GM18517 (cell line): ENCODE results near the gene CIBAR2.

Source experiments
- ATAC-seq: cut with Tn5 transposase; IDR thresholded peaks from one replicate; pipeline ENCODE4 v1.9.1; 2021; ENCODE audit warnings: mild to moderate bottlenecking, moderate library complexity; ENCODE audit not compliant: unreplicated experiment

Gene CIBAR2

GRCh38 chr16:85083051-85083639 lies 29.1 kb downstream of the CIBAR2 start:
- ATAC-seq = no peak

- ATAC-seq = no peak
Observed at GRCh38 chr16:85082173-85083050, 29.9 kb downstream of the CIBAR2 start.

GRCh38 chr16:85081765-85082164 lies 30.5 kb downstream of the CIBAR2 start:
- ATAC-seq = no peak

GRCh38 chr16:85081038-85081437 lies 31.2 kb downstream of the CIBAR2 start:
- ATAC-seq = no peak

GRCh38 chr16:85079785-85080570 lies 32.3 kb downstream of the CIBAR2 start:
- ATAC-seq = no peak

- ATAC-seq = no peak
Observed at GRCh38 chr16:85078952-85079351, 33.3 kb downstream of the CIBAR2 start.

- no peak for ATAC-seq
Observed at GRCh38 chr16:85078226-85078625, 34.0 kb downstream of the CIBAR2 start.

- ATAC-seq = no peak
Observed at GRCh38 chr16:85077576-85078125, 34.6 kb downstream of the CIBAR2 start.

GRCh38 chr16:85077039-85077438 lies 35.2 kb downstream of the CIBAR2 start:
- no peak for ATAC-seq

GRCh38 chr16:85075236-85075924 lies 36.9 kb downstream of the CIBAR2 start:
- ATAC-seq = no peak

GRCh38 chr16:85074225-85074914 lies 37.9 kb downstream of the CIBAR2 start:
- no peak for ATAC-seq

- no peak for ATAC-seq
Observed at GRCh38 chr16:85072947-85073346, 39.3 kb downstream of the CIBAR2 start.

GRCh38 chr16:85072076-85072860 lies 40.0 kb downstream of the CIBAR2 start:
- no peak for ATAC-seq

GRCh38 chr16:85069171-85069570 lies 43.1 kb downstream of the CIBAR2 start:
- no peak for ATAC-seq

- ATAC-seq = no peak
Observed at GRCh38 chr16:85068746-85069145, 43.5 kb downstream of the CIBAR2 start.

GRCh38 chr16:85067426-85067825 lies 44.8 kb downstream of the CIBAR2 start:
- ATAC-seq = no peak

GRCh38 chr16:85067024-85067423 lies 45.2 kb downstream of the CIBAR2 start:
- ATAC-seq = no peak

- no peak for ATAC-seq
Observed at GRCh38 chr16:85066346-85066885, 45.9 kb downstream of the CIBAR2 start.

GRCh38 chr16:85065099-85065498 lies 47.2 kb downstream of the CIBAR2 start:
- no peak for ATAC-seq
